ENCODE data around the gene DTNBP1.

- TF ChIP-seq POLR2AphosphoS5 (IDR thresholded peaks at IDR 0.05; ENCODE audit: low read depth, low read length) (no peak), SIN3A (IDR thresholded peaks at IDR 0.05; ENCODE audit: borderline replicate concordance, insufficient read depth, low read length) (no peak), TAF1 (IDR thresholded peaks at IDR 0.05; ENCODE audit: borderline replicate concordance, insufficient read depth, low read length) (no peak)
- TF ChIP-seq, protein P1, sequence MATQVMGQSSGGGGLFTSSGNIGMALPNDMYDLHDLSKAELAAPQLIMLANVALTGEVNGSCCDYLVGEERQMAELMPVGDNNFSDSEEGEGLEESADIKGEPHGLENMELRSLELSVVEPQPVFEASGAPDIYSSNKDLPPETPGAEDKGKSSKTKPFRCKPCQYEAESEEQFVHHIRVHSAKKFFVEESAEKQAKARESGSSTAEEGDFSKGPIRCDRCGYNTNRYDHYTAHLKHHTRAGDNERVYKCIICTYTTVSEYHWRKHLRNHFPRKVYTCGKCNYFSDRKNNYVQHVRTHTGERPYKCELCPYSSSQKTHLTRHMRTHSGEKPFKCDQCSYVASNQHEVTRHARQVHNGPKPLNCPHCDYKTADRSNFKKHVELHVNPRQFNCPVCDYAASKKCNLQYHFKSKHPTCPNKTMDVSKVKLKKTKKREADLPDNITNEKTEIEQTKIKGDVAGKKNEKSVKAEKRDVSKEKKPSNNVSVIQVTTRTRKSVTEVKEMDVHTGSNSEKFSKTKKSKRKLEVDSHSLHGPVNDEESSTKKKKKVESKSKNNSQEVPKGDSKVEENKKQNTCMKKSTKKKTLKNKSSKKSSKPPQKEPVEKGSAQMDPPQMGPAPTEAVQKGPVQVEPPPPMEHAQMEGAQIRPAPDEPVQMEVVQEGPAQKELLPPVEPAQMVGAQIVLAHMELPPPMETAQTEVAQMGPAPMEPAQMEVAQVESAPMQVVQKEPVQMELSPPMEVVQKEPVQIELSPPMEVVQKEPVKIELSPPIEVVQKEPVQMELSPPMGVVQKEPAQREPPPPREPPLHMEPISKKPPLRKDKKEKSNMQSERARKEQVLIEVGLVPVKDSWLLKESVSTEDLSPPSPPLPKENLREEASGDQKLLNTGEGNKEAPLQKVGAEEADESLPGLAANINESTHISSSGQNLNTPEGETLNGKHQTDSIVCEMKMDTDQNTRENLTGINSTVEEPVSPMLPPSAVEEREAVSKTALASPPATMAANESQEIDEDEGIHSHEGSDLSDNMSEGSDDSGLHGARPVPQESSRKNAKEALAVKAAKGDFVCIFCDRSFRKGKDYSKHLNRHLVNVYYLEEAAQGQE (IDR thresholded peaks at IDR 0.05; ENCODE audit: insufficient read depth in 1 of 2, low read depth in 2 of 2, low read length in 2 of 2) = no peak
Measured at GRCh38 chr6:15598273-15598798, 64.5 kb downstream of the DTNBP1 start.

All from PFSK-1 (cell line).